GM19035 (cell line): ENCODE data around the gene ZNG1A.
"Not testable (repeated sequence)": the region's sequence is repeated elsewhere in the genome, so short reads cannot be mapped to it uniquely, and the experiment has no call there.

Experiments
- ATAC-seq: cut with Tn5 transposase; IDR thresholded peaks from one replicate; pipeline ENCODE4 v1.9.1; 2021; ENCODE audit not compliant: unreplicated experiment

ZNG1A gene

DNA sequence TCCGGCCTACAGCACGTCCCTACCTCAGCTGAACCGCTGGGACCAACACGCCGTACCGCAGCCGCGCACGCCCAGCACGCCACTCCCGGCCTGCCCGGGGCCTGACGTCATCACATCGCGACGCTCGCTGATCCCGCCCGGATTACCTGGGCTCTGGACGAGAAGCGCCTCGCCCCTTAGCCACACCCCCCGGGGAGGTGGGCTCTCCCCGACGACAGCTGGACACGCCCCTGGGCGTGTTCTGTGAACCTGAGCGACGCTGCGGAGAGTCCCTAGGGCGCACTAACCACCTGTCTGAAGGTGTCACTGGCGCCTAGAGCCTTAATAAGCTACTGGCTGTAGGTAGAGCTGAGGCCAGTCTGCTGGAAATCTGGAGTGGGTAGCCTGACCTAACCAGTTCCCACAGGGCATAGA, at the start of gene ZNG1A:
ZNG1A (minus strand) TSS at position 87 of the 414 bp plus-strand sequence. CDS start 87 bp downstream, outside the sequence.
- not testable (repeated sequence) for ATAC-seq

DNA sequence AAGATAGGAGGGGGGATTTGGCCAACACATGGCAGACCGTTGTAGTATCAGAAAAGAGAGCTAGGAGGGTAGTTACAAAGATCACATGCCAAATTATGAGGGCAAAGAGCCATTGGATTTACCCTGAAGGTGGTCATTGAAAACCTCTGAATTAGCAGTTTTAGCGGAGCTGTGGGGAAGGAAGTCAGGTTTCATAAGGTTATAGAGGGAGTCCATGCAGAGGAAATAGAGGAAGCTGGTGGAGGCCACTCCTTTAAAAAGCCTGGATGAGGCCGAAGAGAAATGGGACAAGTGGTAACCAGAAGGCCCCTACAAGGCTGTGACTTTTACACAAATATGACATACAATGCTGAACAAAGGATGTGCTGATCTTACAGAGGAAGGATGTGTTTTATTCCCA, 49.0 kb upstream of the ZNG1A start:
- no peak for ATAC-seq

- ATAC-seq: no peak
Observed at GRCh38 chr9:224582-225520, 46.0 kb upstream of the ZNG1A start.

DNA sequence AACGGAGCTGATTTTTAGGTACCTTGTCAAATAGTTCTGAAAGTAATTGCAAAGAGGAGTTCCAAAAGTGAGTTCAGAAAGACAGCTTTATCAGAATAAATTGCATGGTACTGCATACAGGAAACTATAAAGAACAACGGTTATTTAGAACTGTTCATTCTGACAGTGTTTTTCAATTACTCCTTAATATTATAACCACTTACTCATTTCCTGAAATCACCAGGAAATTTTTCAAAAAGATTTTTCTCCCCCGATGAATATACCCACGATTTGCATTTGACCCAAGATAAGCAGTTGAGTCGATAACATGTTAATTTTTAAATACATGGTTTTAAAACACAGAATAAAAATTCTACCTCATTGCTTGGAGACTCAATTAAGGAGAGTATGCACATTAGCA, 45.2 kb upstream of the ZNG1A start:
- no peak for ATAC-seq

GRCh38 chr9:223152-223551, 44.3 kb upstream of the ZNG1A start:
- ATAC-seq: no peak

GRCh38 chr9:221989-222776, 43.3 kb upstream of the ZNG1A start:
- no peak for ATAC-seq

DNA sequence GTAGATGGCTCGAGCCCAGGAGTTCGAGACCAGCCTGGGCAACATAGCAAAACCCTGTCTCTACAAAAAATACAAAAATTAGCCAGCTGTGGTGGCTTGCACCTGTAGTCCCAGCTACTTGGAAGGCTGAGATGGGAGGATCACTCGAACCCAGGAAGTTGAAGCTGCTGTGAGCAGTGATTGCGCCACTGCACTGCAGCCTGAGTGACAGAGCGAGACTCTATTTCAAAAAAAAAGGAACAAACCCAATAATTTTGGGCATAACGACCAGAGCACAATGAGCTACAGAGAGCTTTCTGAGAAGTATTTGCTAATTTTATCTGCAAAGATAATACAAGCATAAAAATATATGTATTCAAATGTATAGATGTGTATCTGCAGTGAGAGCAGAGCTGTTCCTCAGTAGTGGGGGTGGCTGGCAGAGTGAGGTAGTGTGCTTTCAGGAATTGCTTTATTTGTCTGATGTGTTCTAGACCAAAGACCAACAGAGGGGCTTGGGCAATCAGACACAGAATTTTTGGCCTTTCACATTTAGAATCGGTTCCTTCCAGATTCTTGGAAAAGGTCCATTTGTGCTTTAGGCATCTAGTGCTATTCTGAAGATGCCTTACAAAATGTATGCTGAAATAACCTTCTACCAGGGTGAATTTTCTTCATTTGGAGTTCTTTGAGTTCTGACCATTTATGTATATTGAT, 41.0 kb upstream of the ZNG1A start:
- ATAC-seq: no peak

DNA sequence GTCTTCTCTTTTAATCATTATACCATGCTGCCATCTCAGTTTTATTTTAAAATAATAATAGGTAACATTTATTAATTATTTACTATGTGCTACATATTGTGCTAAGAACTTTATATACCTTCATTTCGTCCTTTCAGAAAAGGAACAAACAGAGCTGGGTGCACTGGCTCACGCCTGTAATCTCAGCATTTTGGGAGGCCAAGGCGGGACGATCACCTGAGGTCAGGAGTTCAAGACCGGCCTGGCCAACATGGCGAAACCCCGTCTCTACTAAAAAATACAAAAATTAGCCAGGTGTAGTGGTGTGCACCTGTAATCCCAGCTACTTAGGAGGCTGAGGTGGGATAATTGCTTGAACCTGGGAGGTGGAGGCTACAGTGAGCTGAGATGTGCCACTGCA, 40.2 kb upstream of the ZNG1A start:
- ATAC-seq: not testable (repeated sequence)

DNA sequence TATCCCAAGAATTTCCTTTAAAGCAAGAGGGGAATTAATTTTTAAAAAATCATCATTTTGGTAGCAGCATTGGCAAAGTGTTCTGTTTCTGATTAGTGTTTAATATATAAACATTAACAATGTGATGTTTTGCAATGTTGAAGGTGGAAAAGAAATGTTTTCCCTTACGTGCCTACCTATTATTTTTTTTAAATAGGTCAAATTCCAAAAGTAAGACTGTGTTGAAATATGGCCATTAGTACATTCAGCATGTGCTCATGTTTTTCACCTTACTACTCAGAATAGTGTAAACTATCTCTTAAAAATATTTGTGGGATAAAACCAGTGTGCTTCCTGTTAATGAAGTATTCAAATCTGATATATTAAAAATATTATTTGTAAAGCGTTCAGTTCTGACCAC, 39.1 kb upstream of the ZNG1A start:
- ATAC-seq: no peak

DNA sequence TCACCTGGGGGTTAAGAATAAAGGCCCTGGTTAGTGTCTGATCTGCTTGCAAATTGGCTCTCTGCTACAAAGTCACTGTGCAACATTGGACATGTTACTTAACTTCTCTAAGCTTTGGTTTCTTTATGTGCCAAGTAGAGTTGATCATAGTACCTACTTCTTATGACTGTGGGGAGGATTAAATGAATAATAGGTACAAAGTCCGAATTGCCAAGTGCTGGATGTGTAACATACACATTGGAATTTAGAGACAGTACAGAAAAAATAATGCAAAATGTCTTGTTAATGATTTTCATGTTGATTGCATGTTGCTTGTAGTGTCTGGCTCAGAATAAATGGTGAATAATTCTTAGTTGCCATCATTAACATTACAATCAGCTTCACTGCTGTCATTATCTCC, 38.0 kb upstream of the ZNG1A start:
- no peak for ATAC-seq

DNA sequence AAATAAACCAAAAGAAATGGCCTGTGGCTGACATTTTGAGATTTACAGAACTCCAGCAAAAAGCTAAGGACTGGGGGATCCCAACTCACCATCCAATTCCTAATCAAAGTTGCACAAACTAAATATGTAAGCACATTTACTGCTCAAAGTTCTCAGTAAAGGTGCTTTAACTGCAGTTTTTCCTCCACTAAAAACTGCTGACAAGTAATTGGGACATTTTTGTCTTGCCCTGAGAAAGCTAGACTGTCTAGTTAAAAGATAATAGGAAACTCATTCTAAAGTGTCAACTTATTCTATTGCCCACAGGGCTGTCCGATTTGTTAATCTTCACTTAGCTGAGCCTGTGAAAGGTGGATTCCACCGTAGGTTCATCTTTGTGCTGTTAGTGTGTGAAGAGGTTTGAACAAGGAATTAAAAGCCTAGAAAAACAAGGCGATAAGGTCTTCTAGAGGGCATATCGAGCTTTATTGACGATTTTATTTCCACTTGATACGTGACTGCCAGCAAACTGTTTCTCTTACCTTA, 36.8 kb upstream of the ZNG1A start:
- no peak for ATAC-seq

- peak; percentile 85 for ATAC-seq
Observed at GRCh38 chr9:214648-215493, 36.0 kb upstream of the ZNG1A start, which contains the start of gene DOCK8. Gene DOCK8, plus strand, starts transcription at chr9:214865. Its CDS starts 112 bp downstream, at chr9:214977.

DNA sequence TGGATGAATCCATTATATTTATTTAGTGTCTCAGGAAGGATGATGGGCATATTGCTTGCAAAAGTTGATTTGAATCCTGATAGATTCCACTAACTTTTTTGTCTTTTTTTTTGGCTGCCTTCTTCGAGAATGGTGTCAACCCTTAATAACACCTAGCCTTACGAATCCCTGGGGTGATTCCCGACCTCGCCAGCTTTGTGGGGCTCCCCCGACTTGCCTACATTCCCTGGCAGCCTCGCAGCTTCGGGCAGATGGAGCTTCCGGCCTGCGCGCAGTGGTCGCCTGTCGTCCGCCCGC, 35.4 kb upstream of the ZNG1A start:
- no peak for ATAC-seq

GRCh38 chr9:213901-214300, 35.0 kb upstream of the ZNG1A start:
- not testable (repeated sequence) for ATAC-seq

- no peak for ATAC-seq
Observed at GRCh38 chr9:212297-212696, 33.4 kb upstream of the ZNG1A start.

DNA sequence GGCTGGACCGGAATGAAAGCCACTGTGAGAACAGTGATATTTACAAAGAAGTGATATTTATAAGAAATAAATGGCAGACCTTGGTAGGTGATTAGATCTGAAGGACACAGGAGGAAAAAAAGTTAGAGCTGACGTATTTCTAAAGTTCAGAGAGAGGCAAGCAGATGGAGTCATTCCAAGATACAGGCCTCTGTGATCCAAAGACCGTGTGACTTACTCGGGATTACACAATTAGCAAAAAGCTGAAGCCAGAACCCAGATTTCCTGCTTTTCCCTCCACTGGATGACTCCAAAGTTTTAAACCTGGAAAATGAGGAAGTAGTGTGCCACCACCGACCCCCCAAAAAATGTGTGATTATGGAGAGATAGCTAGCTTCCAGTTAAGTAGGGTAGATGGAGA, 32.7 kb upstream of the ZNG1A start:
- ATAC-seq: no peak

DNA sequence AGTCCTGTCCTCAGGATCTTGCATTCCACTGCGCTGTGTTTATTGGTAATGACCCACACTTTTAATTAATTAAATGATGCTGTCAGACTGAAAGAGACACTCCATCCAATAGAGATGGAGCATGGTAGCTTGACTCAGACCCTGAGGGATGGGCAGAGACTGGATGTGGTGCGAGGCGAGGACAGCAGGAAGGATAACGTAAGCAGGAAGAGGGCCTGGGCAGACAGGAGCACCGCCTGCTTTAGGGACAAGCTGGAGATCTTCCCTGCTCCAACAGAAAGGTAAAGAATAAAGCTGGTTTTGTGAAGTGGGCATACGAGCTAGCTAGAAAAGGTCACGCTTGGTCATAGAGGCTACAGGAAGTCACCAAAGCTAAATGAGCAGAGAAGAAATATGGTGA, 32.2 kb upstream of the ZNG1A start:
- no peak for ATAC-seq

- ATAC-seq: no peak
Observed at GRCh38 chr9:209143-209758, 30.4 kb upstream of the ZNG1A start.

DNA sequence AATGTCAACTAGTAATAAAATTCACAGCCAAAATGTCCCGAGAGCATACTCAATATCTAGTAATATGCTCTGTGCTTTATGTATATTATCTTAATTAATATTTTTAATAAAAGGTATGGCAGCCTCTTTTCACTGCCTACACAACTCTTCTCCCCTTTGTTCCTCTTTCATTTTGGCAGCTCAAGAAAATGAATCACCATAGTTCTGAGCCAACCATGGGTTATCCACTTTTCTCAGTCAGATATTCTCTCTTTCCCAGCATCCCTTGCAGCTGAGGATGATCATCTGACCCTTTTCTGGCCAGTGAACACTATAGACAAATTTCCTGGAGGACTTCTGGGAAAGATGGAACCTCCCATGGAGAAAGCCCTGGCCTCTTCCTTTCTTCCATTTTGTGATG, 27.6 kb upstream of the ZNG1A start:
- ATAC-seq: no peak

GRCh38 chr9:199601-200000, 20.7 kb upstream of the ZNG1A start:
- not testable (repeated sequence) for ATAC-seq
